HG03432 (cell line): ENCODE data around the gene MYO3B.

Source experiments
- ATAC-seq: cut with Tn5 transposase; IDR thresholded peaks from one replicate; pipeline ENCODE4 v1.9.1; 2021; ENCODE audit warnings: mild to moderate bottlenecking, moderate library complexity; ENCODE audit not compliant: unreplicated experiment

The MYO3B gene

GRCh38 chr2:170235860-170236679 is 58.1 kb downstream of the MYO3B start:
- no peak for ATAC-seq

- no peak for ATAC-seq
These were observed 58.7 kb downstream of the MYO3B start for GRCh38 chr2:170236680-170237047.

GRCh38 chr2:170237572-170238120 is 59.7 kb downstream of the MYO3B start:
- ATAC-seq = no peak

- ATAC-seq = no peak
These were observed 60.8 kb downstream of the MYO3B start for GRCh38 chr2:170238776-170239175.

- no peak for ATAC-seq
These were observed 62.7 kb downstream of the MYO3B start for GRCh38 chr2:170240629-170241028.

GRCh38 chr2:170241756-170242155 is 63.8 kb downstream of the MYO3B start:
- ATAC-seq = no peak

GRCh38 chr2:170243118-170243837 is 65.3 kb downstream of the MYO3B start:
- ATAC-seq = no peak

- no peak for ATAC-seq
These were observed 66.0 kb downstream of the MYO3B start for GRCh38 chr2:170243898-170244297.

GRCh38 chr2:170244555-170244954 is 66.6 kb downstream of the MYO3B start:
- ATAC-seq = no peak

GRCh38 chr2:170245312-170245711 is 67.4 kb downstream of the MYO3B start:
- ATAC-seq = no peak

GRCh38 chr2:170247333-170247732 is 69.4 kb downstream of the MYO3B start:
- ATAC-seq = no peak

GRCh38 chr2:170247882-170248393 is 70.0 kb downstream of the MYO3B start:
- ATAC-seq = no peak

GRCh38 chr2:170248574-170249393 is 70.8 kb downstream of the MYO3B start:
- ATAC-seq = no peak

- no peak for ATAC-seq
These were observed 71.8 kb downstream of the MYO3B start for GRCh38 chr2:170249761-170250160.

GRCh38 chr2:170250584-170250983 is 72.6 kb downstream of the MYO3B start:
- no peak for ATAC-seq

GRCh38 chr2:170252414-170252813 is 74.5 kb downstream of the MYO3B start:
- no peak for ATAC-seq

- no peak for ATAC-seq
These were observed 75.8 kb downstream of the MYO3B start for GRCh38 chr2:170253721-170254230.

GRCh38 chr2:170254293-170254732 is 76.4 kb downstream of the MYO3B start:
- ATAC-seq = no peak

GRCh38 chr2:170255137-170255536 is 77.2 kb downstream of the MYO3B start:
- ATAC-seq = no peak

GRCh38 chr2:170255971-170256370 is 78.0 kb downstream of the MYO3B start:
- ATAC-seq = no peak

- no peak for ATAC-seq
These were observed 80.4 kb downstream of the MYO3B start for GRCh38 chr2:170258382-170258781.
